HepG2 (cell line): ENCODE measurements around the gene ZNF582.

Source experiments
- CREM ChIP-seq, 2 experiments: sonication (generic) in 1 of 2; formaldehyde crosslinking in 1 of 2; IDR thresholded peaks; 2 replicates each; pipeline versions ENCODE4 v1.4.0 to v1.6.1; 2016 to 2020; ENCODE audit warnings: antibody characterized with exemption in 1 of 2, mild to moderate bottlenecking in 1 of 2, missing genetic modification reagents in 1 of 2
- CTCF ChIP-seq: sonication (generic); formaldehyde crosslinking; IDR thresholded peaks from 2 replicates; pipeline ENCODE4 v1.5.0; 2020; ENCODE audit warnings: mild to moderate bottlenecking, missing genetic modification reagents, moderate library complexity
- EP300 ChIP-seq, 3 experiments: sonication (generic) in 1 of 3; formaldehyde crosslinking in 1 of 3; IDR thresholded peaks; 2 replicates each; pipeline versions ENCODE4 v1.5.1 to v1.6.1; 2011 to 2020; ENCODE audit warnings: low read depth in 2 of 3, low read length in 2 of 3, borderline replicate concordance in 1 of 3, improper control_type of control experiment in 1 of 3, mild to moderate bottlenecking in 1 of 3, missing genetic modification reagents in 1 of 3, moderate library complexity in 1 of 3
- PHF21A ChIP-seq: sonication (generic); formaldehyde crosslinking; IDR thresholded peaks from 2 replicates; pipeline ENCODE4 v1.5.0; 2020; ENCODE audit warnings: mild to moderate bottlenecking, missing genetic modification reagents
- YY1 ChIP-seq: IDR thresholded peaks from 2 replicates; pipeline ENCODE4 v1.6.1; 2011; ENCODE audit warnings: low read length, low read depth, moderate library complexity, mild to moderate bottlenecking; ENCODE audit not compliant: insufficient read depth, insufficient replicate concordance
- ZBTB42 ChIP-seq: sonication (generic); formaldehyde crosslinking; IDR thresholded peaks from 2 replicates; pipeline ENCODE4 v1.5.0; 2020; ENCODE audit warnings: mild to moderate bottlenecking, missing genetic modification reagents
- ZNF816 ChIP-seq: sonication (generic); formaldehyde crosslinking; IDR thresholded peaks from 2 replicates; pipeline ENCODE4 v1.8.0; 2022; ENCODE audit warnings: missing genetic modification reagents, mild to moderate bottlenecking, borderline replicate concordance
- TF ChIP-seq, protein P1 (sequence below): sonication (generic); formaldehyde crosslinking; IDR thresholded peaks from 2 replicates; pipeline ENCODE4 v1.4.0; 2020; ENCODE audit warnings: missing genetic modification reagents

GRCh38 chr19:56398809-56399208 lies 5.5 kb upstream of the ZNF582 start:
- no peak for TF ChIP-seq ZNF816 (CRISPR knock-in tag)
- TF ChIP-seq CREM (IDR thresholded peaks at IDR 0.05) = no peak
- TF ChIP-seq CREM (CRISPR knock-in tag; IDR thresholded peaks at IDR 0.05) = no peak
- TF ChIP-seq EP300 (IDR thresholded peaks at IDR 0.05; ENCODE audit: low read depth in 2 of 2, low read length in 2 of 2) = no peak
- no peak for TF ChIP-seq EP300 (CRISPR knock-in tag; IDR thresholded peaks at IDR 0.05; ENCODE audit: borderline replicate concordance)
- TF ChIP-seq YY1 = no peak
- TF ChIP-seq CTCF (CRISPR knock-in tag) = no peak
- TF ChIP-seq, protein P1, sequence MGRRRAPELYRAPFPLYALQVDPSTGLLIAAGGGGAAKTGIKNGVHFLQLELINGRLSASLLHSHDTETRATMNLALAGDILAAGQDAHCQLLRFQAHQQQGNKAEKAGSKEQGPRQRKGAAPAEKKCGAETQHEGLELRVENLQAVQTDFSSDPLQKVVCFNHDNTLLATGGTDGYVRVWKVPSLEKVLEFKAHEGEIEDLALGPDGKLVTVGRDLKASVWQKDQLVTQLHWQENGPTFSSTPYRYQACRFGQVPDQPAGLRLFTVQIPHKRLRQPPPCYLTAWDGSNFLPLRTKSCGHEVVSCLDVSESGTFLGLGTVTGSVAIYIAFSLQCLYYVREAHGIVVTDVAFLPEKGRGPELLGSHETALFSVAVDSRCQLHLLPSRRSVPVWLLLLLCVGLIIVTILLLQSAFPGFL (CRISPR knock-in tag) = no peak
- TF ChIP-seq PHF21A (CRISPR knock-in tag) = no peak
- TF ChIP-seq ZBTB42 (CRISPR knock-in tag) = no peak
